Brain microvascular endothelial cell (primary cell): ENCODE data around the gene KDM5A.

Experiments
- DNase-seq: peaks from one replicate; pipeline ENCODE4 v3.0.0-alpha.2; 2020
- H3K27ac ChIP-seq: fragments of 250-450 bp; sonication (Bioruptor Pico); 2 replicates; pipeline ENCODE4 v1.5.1; 2020; ENCODE audit warnings: mild to moderate bottlenecking, moderate library complexity
- H3K27me3 ChIP-seq: fragments of 250-450 bp; sonication (Bioruptor Pico); replicated peaks from 2 replicates; pipeline ENCODE4 v1.5.1; 2020; ENCODE audit warnings: mild to moderate bottlenecking
- H3K36me3 ChIP-seq: fragments of 250-450 bp; sonication (Bioruptor Pico); replicated peaks from 2 replicates; pipeline ENCODE4 v1.5.1; 2020; ENCODE audit warnings: mild to moderate bottlenecking
- H3K4me3 ChIP-seq: 2 replicates; pipeline ENCODE4 v1.5.1; 2011; ENCODE audit warnings: low read depth, mild to moderate bottlenecking, control low read depth, low read length, moderate library complexity
- in situ Hi-C: cut with HindIII; loops from 2 replicates; pipeline ENCODE4 v1.10.0; 2017; ENCODE audit warnings: low sequenced_read_pairs, low pct_ligation_motif_present
- TF ChIP-seq, protein P1 (sequence below): IDR thresholded peaks from 2 replicates; pipeline ENCODE4 v1.5.1; 2011; ENCODE audit warnings: low read depth, mild to moderate bottlenecking, moderate library complexity, low read length, control low read depth, inconsistent platforms; ENCODE audit errors: missing control alignments

The KDM5A gene

DNA sequence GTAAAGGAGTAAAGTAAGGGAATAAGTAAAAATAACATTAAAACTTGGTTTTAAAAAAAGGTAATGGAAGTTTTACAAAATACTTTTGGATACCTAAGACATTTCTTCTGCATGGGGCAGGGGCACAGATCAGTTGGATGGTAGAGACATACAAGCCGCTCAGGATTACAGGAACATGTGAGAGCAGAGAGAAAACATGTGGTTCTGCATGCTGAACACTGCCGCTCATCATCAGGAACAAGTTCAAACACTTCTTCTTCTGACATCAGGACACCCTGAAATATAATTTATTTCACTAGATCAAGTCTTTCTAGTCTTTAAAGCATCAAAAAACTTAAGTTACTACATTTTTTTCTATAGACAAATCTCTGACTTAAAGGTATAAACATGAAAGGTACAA lies 65.6 kb downstream of the KDM5A start:
- in situ Hi-C loops: no loop called here
- DNase-seq: no peak
- peaks cover 52% of the 10 kb centered on the region for H3K36me3 ChIP-seq
- no peak overlapping the region for H3K27ac ChIP-seq
- H3K4me3 ChIP-seq: no peak overlapping the region
- H3K27me3 ChIP-seq: no peaks in the 10 kb centered on the region
- TF ChIP-seq, protein P1, sequence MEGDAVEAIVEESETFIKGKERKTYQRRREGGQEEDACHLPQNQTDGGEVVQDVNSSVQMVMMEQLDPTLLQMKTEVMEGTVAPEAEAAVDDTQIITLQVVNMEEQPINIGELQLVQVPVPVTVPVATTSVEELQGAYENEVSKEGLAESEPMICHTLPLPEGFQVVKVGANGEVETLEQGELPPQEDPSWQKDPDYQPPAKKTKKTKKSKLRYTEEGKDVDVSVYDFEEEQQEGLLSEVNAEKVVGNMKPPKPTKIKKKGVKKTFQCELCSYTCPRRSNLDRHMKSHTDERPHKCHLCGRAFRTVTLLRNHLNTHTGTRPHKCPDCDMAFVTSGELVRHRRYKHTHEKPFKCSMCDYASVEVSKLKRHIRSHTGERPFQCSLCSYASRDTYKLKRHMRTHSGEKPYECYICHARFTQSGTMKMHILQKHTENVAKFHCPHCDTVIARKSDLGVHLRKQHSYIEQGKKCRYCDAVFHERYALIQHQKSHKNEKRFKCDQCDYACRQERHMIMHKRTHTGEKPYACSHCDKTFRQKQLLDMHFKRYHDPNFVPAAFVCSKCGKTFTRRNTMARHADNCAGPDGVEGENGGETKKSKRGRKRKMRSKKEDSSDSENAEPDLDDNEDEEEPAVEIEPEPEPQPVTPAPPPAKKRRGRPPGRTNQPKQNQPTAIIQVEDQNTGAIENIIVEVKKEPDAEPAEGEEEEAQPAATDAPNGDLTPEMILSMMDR: no peak

DNA sequence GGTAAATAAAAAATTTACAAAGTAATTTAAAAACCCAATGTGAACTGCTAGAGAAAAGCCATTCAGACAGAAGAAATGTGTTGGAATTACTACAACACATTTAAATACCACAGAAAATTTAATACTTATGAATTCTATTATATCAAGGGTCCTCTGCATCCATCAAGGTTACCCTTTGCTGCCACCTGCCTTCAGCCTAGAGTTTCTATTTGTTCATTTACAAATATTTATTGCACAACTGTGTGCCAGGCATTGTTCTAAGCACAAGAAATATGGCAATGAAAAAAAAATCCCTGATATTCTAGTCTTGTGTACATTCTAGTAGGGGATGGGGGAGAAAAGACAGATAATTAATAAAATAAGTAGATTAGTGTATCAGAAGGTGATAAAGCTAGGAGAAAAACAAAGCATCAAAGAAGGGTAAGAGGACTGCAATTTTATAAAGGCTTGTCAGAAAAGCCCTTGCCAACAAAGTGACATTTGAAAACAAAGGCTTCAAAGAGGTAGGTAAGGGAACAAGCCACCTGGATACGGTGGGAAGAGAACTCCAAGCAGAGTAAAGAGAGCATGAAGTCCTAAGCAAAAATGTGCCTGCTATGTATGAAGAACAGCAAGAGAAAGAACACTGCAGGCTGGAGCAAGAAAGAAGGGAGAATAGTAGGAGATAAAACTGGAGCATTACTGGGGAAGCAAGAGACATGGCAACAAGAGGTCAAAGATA lies 67.4 kb downstream of the KDM5A start:
- Histone ChIP-seq H3K27me3 (no peaks in the 10 kb centered on the region), H3K27ac (no peak overlapping the region), H3K4me3 (no peak overlapping the region), H3K36me3 (peaks cover 69% of the 10 kb centered on the region)
- in situ Hi-C loops: no loop called here
- no peak for DNase-seq
- TF ChIP-seq, protein P1: peak; percentile 42

DNA sequence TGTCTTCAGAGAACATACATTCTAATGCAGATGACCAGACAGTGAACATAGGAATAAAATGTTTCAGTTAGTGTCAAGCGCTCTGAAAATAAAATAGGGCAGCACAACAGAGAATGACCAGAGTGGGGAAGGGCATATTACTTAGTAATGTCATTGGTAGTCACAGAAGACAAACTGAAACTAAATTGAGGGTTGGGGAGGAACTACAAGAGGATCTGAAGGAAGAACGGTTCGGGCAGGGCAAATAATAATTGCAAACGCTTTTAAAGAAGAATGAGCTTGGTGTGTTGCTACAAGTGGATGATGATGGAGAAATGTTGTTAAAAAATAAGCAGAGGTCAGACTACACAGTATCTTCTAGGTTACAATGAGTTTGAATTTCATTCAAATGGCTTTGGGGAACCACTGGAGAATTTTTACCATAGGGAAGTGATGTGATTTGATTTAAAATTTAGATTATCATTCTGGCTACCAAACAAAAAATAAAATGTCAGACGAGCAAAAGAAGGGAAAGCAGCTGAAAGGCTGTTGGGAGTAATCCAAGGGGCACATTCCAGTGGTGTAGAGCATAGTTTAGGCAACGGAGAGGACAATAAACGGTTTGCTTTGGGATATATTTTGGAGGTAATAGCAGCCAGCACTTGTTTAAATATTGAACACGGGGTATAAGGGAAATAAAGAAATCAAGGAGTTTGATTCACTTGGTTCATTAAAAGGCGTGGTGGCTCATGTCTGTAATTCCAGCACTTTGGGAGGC lies 70.2 kb downstream of the KDM5A start:
- no peaks in the 10 kb centered on the region for H3K27me3 ChIP-seq
- H3K36me3 ChIP-seq: peaks cover 65% of the 10 kb centered on the region
- H3K4me3 ChIP-seq: no peak overlapping the region
- H3K27ac ChIP-seq: no peak overlapping the region
- in situ Hi-C loops: no loop called here
- no peak for DNase-seq
- TF ChIP-seq, protein P1: no peak

DNA sequence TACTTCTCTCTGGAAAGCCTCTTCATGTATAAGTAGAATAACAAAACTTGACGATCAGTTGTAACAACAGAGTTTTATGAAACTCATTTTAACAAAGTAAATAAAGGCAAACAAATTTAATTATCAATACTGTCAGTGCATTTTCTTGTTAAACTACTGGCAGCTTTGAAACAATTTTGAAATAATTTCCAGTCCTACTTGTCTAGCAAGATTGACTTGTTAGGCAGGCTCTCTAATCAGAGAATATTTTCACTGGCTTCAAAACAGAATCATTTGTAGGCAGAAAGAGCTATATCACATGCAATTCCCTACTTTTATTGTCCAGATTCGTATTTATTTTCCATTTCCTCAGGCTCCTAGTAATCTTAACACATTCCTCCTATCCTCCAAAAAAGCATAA lies 80.6 kb downstream of the KDM5A start:
- TF ChIP-seq, protein P1: no peak
- in situ Hi-C loops: no loop called here
- no peak overlapping the region for H3K27ac ChIP-seq
- H3K36me3 ChIP-seq: peaks cover 77% of the 10 kb centered on the region
- DNase-seq: no peak
- H3K27me3 ChIP-seq: no peaks in the 10 kb centered on the region
- H3K4me3 ChIP-seq: no peak overlapping the region

DNA sequence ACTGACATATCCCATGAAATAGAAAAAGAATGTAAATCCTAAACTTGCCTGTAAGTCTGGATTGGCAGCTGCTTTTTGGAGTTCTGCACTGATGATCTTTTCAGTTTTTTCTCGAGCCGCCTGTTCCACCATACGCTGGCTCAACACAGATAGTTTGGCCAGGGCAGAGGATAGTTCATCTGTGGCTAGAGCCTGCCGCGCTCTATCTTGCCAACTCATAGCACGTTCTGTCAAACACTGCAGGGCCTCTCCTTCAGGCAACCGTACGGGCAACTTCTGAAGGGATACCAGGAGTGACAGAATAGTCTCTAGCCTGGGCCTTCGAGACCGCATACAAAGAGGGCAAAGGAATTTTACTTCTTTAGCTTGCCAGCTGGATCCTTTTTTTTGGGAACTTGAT lies 81.7 kb downstream of the KDM5A start:
- TF ChIP-seq, protein P1: no peak
- no peak for DNase-seq
- in situ Hi-C loops: no loop called here
- Histone ChIP-seq H3K36me3 (peaks cover 76% of the 10 kb centered on the region), H3K27me3 (no peaks in the 10 kb centered on the region), H3K27ac (no peak overlapping the region), H3K4me3 (no peak overlapping the region)
